HG03469 (cell line): ENCODE measurements around the gene ABL2.

ENCODE experiments used
- ATAC-seq: cut with Tn5 transposase; IDR thresholded peaks from one replicate; pipeline ENCODE4 v1.9.1; 2021; ENCODE audit warnings: mild to moderate bottlenecking, moderate library complexity, moderate number of reproducible peaks; ENCODE audit not compliant: unreplicated experiment

The ABL2 gene

DNA sequence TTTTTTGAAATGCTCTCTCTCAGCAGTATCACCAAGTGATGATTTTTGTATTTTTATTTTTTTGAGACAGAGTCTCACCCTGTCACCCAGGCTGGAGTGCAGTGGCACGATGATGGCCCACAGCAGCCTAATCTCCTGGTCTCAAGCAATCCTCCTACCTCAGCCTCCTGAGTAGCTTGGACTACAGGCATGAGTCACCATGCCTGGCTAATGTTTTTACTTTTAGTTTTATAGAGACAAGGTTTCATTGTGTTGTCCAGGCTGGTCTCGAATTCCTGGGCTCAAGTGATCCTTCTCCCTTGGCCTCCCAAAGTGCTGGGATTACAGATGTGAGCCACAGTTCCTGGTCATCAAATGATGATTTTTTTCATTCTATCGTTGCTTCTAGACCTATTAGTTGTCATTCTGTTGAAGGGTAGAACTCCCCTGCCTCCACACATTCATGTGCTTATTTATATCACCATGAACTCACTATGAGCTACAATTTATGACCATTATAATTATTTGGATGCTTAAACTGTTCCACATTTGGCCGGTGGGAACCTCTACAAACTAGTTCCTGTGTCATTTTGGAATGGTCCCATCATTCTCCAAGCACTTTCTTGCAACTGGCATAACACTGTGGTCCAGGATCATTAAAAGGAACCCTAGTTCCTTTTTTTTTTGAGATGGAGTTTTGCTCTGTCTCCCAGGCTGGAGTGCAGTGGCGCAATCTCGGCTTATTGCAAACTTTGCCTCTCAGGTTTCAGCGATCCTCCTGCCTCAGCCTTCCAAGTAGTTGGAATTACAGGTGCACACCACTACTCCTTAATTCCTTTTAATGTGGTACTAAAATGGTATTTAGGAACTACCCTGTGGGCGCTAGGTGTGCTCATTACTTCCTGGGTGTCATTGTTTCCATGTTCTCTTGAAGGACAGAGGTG, 167.9 kb downstream of the ABL2 start:
- ATAC-seq, result no peak

DNA sequence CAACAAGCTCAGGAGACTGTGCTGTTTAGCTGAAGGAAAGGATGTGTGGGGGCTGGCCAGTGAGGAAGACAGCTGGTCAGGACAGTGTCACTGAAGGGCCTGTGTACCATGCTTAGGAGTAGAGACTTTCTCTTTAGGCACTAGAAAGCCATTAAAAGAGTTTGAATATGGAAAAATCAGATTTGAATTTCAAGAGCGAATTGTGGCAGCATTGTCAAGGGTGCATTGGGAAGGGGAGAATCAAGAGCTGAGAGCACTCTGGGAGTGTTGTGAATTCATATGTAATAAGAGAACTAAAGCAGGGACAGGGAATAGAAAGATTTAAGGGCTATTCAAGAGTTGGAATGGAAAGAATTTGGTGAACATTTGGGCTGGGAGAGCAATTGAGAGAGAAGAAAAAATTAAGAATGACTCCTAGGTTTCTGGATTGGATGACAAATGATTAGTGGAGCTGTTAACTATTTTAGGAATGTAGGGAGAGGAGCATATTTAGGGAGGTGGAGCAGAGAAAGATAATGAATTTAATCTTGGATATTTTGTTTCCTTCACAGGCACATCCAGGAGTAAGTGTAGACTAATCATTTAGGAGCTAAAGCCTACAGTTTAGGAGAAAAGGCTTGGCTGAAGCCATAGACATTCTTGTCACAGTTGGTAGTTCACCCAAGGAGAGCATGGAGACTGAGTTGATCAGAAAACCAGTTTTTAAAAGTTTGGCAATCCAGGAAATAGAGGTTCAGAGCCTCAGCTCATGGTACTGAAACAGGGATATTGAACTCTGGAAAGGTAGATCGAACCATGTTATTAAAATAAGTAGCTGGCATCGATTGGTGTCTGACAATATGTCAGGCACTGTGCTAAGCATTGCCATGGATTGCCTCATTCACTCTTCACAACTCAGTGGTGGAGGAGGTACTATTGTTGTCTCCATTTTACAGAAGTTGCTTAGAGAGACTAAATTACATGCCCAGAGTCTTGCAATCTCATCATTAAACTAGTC, 170.7 kb downstream of the ABL2 start:
- no peak for ATAC-seq

DNA sequence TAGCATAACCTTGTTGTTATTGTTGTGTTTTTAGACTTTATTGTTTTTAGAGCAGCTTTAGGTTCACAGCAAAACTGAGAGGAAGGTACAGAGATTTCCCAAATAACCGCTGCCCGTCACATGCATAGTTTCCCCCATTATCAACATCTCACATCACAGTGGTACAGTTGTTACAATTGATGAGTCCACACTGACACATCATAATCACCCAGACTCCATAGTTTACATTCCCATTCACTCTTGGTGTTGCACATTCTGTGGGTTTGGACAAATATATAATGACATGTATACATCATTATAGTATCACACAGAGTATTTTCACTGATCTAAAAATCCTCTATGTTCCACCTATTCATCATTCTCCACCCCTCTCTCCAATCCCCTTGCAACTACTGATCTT, 173.5 kb downstream of the ABL2 start:
- no peak for ATAC-seq

DNA sequence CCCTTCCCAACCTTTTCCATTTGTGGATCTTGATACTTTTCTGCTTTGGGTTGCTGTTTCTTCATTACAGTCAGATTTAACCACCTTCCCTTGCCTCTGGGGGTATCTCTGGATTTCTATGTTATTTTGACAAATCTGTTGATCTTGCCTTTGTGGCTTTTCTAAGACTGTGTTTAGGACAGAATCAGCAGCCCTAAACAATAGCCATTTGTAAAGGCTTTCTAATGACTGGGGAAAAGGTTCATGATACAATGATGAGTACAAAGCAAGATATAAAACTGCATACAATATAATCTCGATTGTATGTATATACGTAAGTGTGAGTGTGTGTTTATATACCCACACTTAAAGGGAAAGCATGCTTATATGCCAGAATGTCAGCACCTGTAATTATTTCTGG, 176.0 kb downstream of the ABL2 start:
- no peak for ATAC-seq

DNA sequence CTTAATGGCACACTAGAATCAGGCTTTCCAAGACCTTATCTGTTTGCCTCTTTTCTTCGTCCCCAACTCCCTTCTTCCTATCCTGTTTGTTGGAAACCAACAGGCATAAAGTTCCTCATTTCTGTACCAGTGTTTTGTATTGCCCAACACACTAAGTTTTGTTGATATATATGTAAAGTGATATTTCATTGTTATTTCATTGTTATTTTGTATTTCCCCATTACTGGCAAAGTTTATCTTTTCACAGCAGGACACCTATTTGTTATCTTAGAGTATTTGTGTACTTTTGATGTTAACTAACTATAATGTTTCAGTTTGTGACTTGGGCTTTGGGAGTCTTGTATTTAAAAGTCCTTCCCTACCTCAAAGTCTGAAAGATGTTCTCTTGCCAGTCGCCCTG, 176.7 kb downstream of the ABL2 start:
- no peak for ATAC-seq
